ENCODE results near the gene PTCRA.
A peak's percentile ranks its signal among the peaks of the same experiment; 100 is the strongest.
"Not testable (repeated sequence)": the region's sequence is repeated elsewhere in the genome, so short reads cannot be mapped to it uniquely, and the experiment has no call there.

The PTCRA gene, protein sequence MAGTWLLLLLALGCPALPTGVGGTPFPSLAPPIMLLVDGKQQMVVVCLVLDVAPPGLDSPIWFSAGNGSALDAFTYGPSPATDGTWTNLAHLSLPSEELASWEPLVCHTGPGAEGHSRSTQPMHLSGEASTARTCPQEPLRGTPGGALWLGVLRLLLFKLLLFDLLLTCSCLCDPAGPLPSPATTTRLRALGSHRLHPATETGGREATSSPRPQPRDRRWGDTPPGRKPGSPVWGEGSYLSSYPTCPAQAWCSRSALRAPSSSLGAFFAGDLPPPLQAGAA

DNA sequence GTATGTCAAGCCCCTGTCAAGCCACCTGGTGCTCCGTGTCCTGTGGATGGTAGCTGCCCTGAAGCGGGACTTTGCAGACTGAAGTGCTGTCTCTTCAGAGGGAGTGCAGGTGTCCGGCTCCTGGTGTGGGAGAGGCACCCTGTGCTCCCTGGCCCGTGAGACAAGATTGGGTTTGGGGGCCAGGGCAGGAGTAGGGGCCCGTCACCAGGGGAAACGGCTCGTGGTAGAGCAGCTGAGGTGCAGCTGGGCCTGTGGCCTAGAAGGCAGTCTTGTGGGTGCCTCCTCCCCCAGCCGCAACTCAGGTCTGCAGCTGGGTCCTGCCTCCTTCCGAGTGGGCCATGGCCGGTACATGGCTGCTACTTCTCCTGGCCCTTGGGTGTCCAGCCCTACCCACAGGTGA lies at the start of gene PTCRA:
TSS of gene PTCRA (plus strand) at position 322 of the 400 bp plus-strand sequence. CDS start at position 339, 17 bp downstream.
- no peak for DNase-seq

DNA sequence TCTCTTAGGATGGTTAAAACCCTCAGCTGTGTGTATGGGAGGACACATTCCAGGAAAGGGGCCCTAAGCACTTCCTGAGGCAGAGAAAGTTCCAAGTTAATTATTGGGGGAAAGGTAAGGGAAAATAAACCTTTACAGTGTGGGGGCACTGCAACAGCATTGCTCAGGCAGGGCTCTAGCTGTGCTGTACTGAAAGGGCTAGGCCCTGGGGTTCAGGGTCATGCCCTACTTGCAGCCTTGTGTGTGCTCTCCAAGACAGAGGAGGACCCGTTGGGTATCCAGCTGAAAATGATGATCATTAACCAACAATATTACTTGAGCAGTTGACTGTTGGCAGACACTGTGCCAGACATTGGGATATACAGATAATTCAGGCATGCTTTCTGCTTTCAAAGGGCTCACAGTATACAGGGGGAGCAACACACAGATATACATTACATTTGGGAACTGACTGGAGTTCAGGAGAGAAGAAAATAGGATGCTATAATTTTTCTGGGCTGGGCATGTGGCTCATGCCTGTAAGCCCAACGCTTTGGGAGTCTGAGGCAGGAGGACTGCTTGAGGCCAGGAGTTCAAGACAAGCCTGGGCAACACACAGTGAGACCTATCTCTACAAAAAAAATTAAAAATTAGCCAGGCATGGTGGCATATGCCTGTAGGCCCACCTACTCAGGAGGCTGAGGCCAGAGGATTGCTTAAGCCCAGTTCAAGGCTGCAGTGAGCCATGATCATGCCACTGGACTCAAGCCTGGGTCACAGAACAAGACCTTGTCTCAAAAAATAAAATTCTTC lies 45.5 kb upstream of the PTCRA start:
- DNase-seq = no peak

DNA sequence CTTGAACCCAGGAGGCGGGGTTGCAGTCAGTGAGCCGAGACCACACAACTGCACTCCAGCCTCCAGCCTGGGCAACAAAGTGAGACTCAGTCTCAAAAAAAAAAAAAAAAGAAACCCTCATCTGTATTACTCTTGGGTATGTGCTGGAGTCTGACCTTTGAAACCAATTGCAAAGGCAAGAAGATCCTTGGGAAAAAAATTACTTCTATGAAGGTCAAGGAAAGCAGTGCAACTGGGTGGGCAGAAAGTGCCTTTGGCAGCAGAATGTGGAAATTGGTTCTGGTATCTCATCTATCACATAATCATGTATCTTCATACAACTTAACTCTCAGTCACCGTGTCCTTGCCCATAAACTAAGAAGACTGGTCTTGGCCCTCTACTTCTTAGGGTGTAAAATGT lies 44.1 kb upstream of the PTCRA start:
- DNase-seq = no peak

DNA sequence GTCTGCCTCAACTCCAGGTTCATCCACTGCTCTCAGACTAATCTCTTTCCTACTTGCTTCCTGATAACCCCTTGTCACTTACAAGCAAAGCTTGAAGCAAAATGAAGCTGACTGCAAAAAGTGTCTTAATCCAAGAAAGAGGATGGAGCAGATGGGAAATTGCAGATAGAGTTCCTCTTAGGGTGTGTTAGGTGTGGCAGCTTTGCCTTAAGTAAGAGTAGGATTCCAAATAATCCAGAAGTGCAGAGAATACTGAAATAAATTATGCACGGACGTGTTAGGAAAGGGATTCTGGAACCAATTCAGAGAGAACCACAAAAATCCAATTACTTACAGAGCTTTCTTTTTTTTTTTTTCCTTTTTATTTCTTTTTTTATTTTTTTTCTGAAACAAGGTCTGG lies 42.5 kb upstream of the PTCRA start:
- no peak for DNase-seq

DNA sequence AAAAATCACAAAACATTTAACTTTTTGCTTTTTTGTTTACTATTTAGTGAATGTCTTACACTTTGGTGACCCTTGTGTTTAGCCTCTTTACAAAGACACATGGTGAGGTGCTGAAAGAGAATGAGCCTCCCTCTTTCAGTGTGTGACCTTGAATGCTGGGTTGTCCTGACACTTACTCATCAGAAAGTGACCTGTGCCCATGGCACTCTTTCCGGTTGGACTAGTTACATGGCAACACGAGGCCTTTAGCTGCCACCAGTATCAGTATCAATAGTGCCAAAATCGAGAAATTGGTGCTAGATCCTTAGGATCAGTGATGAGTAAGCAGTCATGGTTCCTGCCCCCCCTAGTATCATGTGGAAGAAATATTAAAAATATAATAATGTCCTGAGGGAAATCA lies 38.2 kb upstream of the PTCRA start:
- no peak for DNase-seq

DNA sequence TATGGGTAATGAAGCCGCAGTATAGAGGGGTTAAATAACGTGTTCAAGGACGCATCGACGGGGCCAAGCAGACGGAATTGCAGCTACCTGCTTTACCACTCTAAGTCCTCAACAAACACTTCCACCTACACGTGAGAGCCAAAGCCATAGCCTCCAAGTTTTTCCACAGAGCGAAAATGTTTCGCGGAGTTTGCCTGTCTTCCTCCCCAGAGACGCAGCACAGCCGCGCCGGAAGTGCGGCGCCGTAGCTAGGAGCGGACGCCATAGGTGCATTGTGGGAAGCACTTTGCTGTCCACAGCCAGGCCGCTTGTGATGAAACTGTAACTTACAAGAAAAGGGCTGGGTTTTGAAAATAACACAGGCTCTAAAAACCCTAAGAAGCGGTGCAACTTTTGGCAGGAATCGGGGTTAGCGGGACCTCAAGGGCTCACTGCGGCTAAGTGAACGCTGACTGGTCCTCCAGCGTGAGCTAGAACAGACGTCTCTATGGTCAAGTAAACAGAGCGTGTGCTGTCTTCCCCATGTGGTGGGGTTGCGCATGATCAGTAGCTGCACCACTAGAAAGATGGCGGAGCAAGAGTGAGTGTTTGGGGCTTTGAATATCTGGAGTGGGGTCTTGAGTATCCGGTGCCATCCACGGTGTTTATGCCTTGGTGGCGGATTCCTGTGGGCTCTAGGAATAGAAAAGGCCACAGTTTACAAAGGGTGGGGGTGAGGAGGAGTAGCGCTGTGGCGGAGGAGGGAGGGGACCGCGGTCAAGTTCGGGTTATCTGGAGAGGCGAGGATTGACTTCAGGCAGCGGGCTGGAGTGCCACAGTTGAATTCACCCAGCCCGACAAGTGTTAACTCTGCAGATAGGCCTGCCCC lies 36.2 kb upstream of the PTCRA start, which contains the start of gene RPL7L1:
TSS of gene RPL7L1 (plus strand) at position 245 of the 868 bp plus-strand sequence. CDS start at position 540, 295 bp downstream.
- peak; percentile 82 for DNase-seq

DNA sequence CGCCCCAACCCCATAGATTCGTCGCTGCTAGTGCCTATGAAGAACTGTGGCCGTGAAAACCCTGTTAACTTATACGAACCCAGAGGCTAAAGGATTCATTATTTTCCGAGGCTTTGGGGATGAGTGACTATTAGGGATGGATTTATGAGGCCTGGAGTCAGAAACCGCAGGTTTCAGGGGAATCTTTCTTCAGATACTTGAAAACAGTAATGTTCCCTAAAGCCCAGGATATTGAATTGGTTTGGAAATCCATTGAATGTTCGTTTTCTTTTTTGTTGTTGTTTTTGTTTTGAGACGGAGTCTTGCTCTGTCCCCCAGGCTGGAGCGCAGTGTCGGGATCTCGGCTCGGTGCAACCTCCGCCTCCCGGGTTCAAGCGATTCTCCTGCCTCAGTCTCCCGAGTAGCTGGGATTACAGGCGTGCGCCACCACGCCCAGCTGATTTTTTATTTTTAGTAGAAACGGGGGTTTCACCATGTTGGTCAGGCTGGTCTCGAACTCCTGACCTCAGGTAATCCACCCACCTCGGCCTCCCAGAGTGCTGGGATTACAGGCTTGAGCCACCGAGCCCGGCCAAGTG lies 35.5 kb upstream of the PTCRA start:
- DNase-seq = not testable (repeated sequence)

DNA sequence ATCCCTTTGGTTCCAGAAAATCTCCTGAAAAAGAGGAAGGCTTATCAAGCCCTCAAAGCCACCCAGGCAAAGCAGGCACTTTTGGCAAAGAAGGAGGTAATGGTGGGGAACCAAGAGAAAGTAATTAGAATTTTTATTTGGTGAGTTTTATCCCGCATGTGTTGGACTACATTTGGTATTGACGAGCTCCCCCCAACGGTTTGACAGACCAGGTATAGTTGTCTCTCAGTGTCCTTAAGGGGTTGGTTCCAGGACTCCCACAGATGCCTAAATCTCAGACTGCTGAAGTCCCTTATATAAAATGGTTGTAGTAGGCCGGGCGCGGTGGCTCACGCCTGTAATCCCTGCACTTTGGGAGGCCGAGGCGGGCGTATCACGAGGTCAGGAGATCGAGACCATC lies 35.0 kb upstream of the PTCRA start:
- not testable (repeated sequence) for DNase-seq

DNA sequence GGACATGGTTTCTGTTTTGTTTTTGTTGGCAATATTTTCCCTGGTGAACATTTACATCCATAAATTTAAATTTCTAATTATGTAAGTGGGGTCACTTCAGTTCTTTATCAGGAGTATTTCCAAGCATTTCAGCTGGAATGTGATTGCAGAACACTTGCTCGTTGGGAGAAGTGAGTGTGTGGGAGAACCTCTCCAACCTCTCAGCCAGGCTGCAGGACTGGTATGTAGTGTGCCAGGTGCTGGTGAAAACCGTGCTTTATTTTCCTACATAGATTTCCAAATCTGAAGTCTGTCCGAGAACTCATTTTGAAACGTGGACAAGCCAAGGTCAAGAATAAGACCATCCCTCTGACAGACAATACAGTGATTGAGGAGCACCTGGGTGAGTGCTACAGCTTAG lies 30.2 kb upstream of the PTCRA start:
- no peak for DNase-seq

DNA sequence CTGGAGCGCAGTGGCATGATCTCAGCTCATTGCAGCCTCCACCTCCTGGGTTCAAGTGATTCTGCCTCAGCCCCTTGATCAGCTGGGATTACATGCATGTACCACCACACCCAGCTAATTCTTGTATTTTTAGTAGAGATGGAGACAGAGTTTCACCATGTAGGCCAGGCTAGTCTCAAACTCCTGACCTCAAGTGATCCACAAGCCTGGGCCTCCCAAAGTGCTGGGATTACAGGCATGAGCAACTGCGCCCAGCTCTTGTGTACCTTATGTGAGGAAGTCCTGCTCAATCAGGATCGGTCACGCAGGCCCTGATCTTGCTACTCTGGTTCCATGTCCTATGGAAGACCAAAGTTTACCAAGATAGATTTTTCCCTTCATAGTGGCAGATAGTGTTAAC lies 27.7 kb upstream of the PTCRA start:
- DNase-seq = not testable (repeated sequence)

DNA sequence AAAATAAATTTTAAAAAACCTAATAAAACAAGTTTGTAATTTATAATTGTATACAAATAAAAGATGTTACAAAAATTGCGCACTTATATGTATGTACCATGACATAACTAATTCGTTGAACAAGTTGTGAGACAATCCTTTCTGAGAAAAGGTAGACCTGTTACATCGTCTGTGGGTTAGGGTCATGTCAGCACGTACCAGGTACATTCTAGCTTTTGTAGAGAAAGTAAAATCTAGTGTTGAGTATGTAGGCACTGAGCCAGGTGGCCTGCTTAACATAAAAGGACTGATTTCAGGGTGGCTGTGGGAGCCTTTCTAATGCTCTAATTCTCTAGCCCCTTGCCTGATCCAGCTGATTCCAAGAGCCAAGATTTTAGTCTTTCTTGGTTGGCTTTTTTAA lies 26.0 kb upstream of the PTCRA start:
- DNase-seq = no peak

DNA sequence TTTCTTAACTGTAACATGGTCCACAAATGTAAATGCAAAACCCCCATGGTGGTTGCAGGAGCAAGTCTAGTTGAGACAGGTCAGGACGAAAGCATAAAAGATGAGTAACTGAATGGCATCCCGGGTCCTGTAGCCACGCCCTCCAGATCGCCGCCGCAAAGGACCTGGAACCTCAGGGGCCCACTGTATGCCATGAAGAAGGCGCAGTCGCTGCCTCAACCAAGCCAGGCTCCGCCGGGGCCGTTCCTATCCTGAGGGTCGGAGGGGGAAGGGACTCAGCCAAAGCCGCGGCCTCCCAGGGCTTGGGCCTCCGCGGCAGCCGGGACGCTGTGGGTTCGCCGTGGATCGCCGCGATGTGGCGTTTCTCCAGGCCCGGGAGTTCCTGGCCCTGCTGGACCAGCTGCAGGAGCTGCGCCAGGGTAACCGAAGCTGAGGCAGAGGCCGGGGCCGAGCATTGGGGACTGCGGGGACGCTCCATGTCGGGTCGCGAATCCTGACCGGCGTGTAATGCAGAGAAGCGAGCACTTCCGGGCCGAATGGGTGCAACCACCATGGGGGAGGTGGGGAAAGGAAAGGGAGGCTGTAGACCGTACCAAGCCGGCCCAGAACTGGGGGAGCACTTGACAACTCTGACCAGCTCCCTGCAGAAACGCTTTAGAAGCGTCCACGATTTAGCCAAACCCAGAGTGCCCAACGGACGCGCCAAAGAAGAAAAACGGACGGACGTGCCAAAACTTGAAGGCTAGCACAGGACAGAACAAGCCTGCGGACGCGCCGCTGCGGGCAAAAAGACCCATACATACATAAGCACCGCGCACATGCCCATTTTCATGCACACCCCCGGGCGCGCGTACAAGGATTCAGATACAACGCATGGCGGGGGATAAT lies 25.3 kb upstream of the PTCRA start:
- DNase-seq = peak; percentile 81

DNA sequence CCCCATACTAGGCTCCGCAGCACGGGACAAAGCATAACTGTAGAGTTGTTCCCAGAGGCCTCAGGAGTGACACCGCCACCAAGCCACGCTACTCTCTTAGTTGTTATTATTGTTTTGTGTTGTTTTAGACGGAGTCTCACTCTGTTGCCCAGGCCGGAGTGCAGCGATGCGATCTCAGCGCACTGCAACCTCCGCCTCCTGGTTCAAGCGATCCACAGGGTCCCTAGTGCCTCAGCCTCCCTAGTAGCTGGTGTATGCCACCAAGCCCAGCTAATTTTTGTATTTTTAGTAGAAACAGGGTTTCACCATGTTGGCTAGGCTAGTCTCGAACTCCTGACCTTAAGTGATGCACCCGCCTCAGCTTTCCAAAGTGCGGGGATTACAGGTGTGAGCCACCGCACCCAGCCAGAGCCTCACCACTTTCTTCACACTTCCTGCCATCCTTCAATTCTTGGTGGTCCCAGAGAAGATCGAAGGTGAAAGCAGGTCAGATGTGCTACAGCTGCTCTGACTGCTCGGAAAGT lies 24.6 kb upstream of the PTCRA start:
- DNase-seq = no peak

DNA sequence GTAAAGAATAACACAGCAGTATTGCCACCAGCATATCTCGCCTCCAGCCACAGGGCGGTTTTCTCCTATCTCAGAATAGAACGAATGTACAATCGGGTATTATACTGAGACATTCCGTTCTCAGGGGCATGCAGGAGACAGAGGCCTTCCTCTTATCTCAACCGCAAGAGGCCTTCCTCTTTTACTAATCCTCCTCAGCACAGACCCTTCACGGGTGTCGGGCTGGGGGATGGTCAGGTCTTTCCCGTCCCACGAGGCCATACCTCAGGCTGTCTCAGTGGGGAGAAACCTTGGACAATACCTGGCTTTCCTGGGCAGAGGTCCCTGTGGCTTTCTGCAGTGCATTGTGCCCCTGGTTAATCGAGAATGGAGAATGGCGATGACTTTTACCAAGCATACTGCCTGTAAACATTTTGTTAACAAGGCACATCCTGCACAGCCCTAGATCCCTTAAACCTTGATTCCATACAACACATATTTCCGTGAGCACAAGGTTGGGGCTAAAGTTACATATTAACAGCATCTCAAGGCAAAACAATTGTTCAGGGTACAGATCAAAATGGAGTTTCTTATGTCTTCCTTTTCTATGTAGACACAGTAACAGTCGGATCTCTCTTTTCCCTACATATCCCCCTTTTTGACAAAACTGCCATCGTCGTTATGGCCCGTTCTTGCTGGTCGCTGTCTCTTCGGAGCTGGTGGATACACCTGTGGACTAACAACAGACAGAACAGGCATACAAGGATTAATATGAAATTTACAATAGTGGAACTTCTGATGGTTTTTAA lies 21.6 kb upstream of the PTCRA start:
- peak; percentile 78 for DNase-seq

DNA sequence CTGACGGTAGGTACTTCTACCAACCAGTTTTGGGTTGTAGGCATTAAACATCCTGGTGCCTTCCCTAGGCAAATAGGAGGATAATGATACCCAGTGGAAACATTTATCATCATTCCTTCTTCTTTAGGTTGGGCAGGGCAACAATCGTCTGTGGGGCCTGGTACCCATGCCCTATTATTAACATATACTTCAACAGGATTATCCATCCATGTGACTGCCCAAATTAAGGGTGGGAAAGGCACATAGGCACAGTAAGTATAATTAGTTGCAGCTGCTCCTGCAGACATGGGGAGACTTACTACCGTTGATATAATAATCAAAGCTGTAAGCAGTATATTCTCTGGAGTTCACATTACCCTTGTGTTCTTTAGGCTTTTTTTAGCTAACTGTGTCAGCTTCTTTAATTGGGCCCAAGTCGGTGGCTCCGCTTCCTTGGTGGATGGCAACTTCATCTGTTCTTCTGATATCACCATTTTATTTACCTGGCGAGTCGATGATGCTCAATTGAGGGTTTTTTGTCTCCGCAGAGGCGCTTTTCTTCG lies 19.6 kb upstream of the PTCRA start:
- no peak for DNase-seq

DNA sequence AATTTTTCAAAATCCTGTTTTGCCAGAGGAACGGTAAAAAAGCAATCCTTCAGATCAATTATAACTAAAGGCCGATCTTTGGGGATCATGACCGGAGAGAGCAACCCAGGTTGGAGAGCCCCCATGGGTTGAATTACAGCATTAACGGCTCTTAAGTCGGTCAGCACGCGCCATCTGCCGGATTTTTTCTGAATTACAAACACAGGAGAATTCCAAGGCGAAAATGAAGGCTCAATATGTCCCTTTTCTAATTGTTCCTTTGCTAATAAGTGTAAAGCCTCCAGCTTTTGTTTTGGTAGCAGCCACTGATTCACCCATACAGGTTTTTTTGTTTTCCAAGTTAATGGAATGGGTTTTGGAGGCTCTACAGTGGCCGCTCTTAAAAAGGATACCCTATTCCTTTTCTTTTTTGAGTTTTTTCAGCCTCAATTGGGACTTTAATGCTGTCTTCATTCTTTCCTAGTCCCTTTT lies 16.9 kb upstream of the PTCRA start:
- peak; percentile 36 for DNase-seq

DNA sequence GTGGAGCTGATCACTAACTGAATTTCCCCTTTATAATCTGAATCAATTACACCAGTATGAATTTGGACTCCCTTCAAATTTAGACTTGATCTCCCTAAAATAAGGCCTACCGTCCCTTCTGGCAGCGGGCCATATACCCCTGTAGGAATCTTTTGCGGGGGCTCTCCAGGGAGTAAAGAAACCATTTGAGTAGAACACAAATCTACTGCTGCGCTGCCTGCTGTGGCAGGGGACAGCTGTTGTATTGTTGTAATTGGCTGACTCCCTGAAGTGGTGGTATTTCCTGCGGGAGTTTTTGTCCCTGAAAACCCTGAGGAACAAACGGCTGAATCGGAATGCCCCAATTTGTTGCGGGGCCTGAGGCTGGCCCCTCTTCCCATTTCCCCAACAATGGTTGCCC lies 16.0 kb upstream of the PTCRA start:
- no peak for DNase-seq

DNA sequence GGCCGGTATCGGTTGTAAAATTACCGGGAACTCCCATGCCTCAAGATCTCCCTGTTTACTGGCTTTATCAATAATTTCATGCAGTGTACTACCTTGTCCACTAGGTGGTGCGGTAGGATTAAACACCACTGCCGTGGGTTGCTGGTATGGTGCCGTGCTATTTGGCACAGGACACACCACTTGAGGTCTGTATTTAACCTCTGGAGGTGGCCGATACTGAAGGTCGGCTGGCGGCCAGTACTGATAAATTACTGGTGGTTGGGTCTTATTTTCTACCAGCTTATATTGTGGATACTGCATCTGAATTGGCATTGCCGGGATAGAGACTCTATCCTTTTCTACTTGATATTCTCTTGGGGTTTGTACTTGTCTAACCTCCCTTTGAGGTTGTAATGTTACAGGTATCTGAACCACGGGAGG lies 14.3 kb upstream of the PTCRA start:
- DNase-seq = peak; percentile 38

DNA sequence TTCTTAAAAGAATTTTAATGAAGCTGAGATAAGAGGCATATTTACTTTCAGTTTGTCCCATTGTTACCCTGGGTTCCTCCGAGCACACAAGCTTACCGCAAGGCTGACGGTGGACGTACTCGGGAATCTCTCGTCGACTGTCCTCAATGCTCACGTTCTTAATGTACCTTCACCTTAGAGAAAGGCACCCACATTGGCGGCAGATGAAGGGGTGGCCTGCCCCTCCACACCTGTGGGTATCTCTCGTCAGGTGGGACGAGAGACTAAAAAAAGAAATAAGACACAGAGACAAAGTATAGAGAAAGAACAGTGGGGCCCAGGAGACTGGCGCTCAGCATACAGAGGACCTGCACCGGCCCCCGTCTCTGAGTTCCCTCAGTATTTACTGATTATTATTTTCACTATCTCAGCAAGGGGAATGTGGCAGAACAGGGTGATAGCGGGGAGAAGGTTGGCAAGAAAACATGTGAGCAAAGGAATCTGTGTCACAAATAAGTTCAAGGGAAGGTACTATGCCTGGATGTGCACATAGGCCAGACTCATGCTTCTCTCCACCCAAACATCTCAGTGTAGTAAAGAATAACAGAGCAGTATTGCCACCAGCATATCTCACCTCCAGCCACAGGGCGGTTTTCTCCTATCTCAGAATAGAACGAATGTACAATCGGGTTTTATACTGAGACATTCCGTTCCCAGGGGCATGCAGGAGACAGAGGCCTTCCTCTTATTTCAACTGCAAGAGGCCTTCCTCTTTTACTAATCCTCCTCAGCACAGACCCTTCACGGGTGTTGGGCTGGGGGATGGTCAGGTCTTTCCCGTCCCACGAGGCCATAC lies 13.2 kb upstream of the PTCRA start:
- peak; percentile 24 for DNase-seq
